Islet of Langerhans (tissue), 1 donor: Measurements from ENCODE around the gene EFCAB14.
"Not testable (repeated sequence)": the region's sequence is repeated elsewhere in the genome, so short reads cannot be mapped to it uniquely, and the experiment has no call there.

Source experiments
- FAIRE-seq: peaks from one replicate; lab custom pipeline; 2011; peaks lifted over from hg19 to GRCh38; lab: Jason Lieb, UNC

The EFCAB14 gene

GRCh38 chr1:46682064-46682463 is 36.9 kb downstream of the EFCAB14 start:
- no peak for FAIRE-seq

DNA sequence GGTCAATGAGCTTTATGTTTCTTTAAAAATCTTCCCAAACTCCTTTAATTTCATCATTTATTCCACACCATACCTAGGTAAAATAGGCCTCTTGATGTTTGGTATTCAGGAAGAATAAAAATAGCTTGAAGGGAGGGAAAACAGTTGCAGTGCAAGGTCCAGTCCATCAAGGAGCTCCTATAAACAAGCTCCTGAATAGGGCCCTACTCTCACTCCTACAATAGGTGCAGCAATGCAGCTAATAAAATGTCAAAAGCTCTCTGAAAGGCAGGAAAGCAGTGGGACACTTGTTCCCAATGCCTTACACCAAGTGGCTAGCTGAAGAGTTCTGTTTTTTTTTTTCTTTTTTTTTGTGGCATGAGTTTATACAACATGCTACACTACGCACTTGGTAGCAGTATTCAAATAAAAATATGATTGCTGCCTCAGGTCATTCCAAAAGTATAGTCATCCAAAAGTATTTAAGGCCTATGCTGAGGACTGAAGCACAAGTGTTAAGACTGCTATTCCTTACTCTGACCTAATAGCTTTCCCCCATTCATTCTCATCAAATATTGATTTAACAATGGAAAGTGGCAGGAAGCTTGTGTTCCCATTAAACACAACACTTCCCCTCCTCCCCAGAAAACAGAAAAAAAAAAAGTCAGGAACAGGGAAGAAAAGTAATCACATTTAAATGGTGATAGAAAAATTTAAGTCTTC is 37.4 kb downstream of the EFCAB14 start:
- FAIRE-seq: no peak

- FAIRE-seq: no peak
Measured at GRCh38 chr1:46679789-46680573, 38.9 kb downstream of the EFCAB14 start.

- FAIRE-seq: no peak
Measured at GRCh38 chr1:46677339-46677738, 41.6 kb downstream of the EFCAB14 start.

- no peak for FAIRE-seq
Measured at GRCh38 chr1:46676531-46676930, 42.4 kb downstream of the EFCAB14 start.

GRCh38 chr1:46675549-46676314 is 43.2 kb downstream of the EFCAB14 start:
- no peak for FAIRE-seq

- no peak for FAIRE-seq
Measured at GRCh38 chr1:46673749-46674182, 45.1 kb downstream of the EFCAB14 start.

GRCh38 chr1:46672696-46673095 is 46.2 kb downstream of the EFCAB14 start:
- FAIRE-seq: no peak

DNA sequence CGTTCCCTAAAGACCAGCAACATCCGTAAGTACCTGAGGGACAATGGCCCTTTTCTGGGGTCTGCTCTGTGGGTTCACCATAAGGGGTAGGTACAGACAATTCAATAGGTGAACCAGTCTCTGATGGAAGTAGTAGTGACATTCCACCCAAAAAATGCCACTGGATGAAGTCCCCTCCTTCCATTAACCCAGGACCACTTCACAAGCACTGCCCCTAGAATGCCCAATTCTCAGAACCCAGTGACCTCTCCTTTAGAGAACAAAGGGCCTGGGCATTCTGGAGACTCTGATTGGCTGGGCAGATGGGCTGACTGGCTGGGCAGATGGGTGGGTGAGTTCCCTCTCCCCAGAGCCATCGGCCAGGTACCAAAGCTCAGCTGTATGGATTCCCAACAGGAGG is 47.4 kb downstream of the EFCAB14 start, which contains the start of gene TEX38:
Gene TEX38 (plus strand): TSS at position 301 of the 400 bp plus-strand sequence. CDS start 81 bp downstream, at position 382.
- FAIRE-seq: no peak

- no peak for FAIRE-seq
Measured at GRCh38 chr1:46670134-46670533, 48.8 kb downstream of the EFCAB14 start.

- FAIRE-seq: no peak
Measured at GRCh38 chr1:46667782-46668760, 50.8 kb downstream of the EFCAB14 start, which contains the start of gene ATPAF1. Gene ATPAF1, minus strand, starts transcription at chr1:46668364. Its CDS starts 42 bp downstream, at chr1:46668322.

DNA sequence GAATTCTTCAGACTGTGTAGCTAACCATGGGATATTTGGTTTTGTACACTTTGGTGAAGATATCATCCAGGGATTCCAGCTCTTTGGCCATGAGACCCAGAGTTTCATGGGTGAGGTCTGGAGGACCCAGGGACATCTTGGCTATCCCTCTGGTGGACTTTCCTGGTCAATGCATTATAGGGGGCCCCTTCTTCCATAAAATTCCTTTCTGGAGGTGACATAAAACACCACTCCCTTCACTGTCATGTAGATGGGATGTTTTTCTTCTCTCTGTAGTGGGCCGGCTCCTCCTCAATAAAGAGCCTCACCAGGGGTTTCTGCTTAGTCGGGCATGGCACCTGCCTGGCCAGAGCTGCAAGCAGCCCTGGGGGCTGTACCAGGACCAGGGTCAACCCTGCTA is 52.9 kb downstream of the EFCAB14 start:
- no peak for FAIRE-seq

- not testable (repeated sequence) for FAIRE-seq
Measured at GRCh38 chr1:46662919-46663318, 56.0 kb downstream of the EFCAB14 start.

DNA sequence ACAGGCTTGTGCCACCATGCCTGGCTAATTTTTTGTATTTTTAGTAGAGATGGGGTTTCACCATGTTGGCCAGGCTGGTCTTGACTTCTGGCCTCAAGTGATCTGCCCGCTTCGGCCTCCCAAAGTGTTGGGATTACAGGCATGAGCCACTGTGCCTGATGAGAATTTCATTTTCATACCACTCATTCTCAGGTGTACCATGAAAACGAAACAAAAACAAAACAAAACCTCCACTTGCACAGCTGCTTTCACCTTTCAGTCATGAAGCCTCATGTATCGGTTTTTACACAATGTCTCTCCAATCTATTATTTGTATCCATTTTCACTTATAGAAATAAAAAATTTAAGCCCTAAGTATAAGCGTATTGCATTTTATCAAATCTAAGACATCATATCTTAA is 58.8 kb downstream of the EFCAB14 start:
- not testable (repeated sequence) for FAIRE-seq

- FAIRE-seq: no peak
Measured at GRCh38 chr1:46659307-46659870, 59.5 kb downstream of the EFCAB14 start.

DNA sequence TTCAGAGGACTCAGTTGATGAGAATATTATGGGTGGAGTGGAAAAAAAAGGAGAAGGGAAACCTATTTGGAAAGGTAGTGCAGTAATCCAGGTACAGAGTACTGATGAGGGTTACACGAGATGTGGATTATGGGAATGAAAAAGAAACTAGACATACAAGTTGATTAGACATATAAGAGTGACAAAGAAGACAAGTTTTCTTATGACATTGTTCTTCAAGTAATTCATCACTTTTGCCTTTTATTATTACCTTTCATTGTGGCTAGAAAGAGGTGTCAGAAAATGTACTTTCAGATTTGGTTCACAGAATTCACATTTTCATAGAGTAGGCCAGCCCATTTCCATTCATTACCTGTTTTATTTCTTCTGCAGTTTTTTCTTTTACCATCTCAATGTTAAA is 61.1 kb downstream of the EFCAB14 start:
- FAIRE-seq: no peak

DNA sequence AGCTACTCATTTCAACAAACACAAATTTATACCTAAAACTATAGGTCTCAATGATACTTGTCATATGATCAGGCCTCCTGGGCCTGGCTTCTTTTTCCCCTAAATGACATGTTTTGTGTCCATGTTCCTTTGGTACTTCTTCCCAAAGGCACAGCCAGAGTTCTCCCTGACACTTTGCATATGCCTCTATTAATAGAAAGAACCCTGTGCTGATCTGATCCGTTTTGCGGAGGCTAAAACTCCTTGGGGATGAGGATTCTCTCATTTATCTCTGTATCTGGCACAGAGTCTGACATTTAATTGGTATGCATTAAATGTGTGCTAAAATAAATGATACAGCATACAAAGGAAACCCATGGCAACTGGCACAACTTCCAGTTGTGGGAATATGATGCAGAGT is 62.3 kb downstream of the EFCAB14 start:
- FAIRE-seq: no peak

DNA sequence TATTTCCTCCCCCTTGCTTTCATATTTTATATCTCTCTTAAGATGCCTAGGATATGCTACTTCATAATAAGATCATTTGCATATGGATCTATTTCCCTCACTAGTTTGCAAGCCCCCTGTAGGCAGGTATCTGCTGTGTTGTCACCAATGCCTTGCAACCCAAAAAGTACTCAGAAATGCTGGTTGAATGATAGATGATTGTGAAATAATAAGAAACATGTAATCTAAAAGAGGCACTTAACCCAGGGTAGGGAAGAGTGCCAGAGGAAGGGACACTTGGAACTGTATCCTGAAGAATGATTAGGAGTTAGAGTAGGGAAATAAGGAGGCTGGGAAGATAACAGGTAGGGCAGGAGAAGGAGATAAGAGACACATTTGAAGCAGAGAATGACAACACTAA is 63.1 kb downstream of the EFCAB14 start:
- no peak for FAIRE-seq

GRCh38 chr1:46654698-46655097 is 64.2 kb downstream of the EFCAB14 start:
- FAIRE-seq: not testable (repeated sequence)

DNA sequence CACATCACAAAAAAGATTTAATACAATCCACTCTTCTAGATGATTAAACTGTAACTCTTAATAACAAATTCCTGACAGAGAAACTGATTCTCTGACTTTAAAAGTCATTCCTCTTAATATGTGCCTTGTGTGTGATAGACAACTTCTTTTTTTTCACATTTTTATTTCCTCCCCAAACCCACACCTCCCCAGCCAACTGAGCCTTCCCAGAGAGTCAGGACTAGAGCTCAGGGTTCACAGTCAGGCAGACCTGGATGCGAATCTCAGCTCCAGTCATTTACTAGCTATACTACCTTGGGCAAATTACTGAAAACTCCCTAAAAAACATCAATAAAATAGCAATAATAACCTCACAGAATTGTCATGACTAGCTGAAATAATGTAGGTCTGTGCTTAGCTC is 64.9 kb downstream of the EFCAB14 start:
- no peak for FAIRE-seq

- no peak for FAIRE-seq
Measured at GRCh38 chr1:46653405-46653958, 65.4 kb downstream of the EFCAB14 start.
